ENCODE results near the gene BAIAP2. TPM values are rescaled to one million over a fixed set of nuclear protein-coding genes. Genes with fewer than 3 reads are reported as not detected.
"Not testable (repeated sequence)": the region's sequence is repeated elsewhere in the genome, so short reads cannot be mapped to it uniquely, and the experiment has no call there.

Gene BAIAP2
- total RNA-seq, 2 experiments from 2014 or later = 5.9 to 6.3 TPM

GRCh38 chr17:81076141-81076679 is 41.3 kb downstream of the BAIAP2 start:
- Mint-ChIP-seq H3K27ac (no peak overlapping the region), H3K27me3 (no peaks in the 10 kb centered on the region), H3K9me3 (no peaks in the 10 kb centered on the region), H3K4me3 (no peak overlapping the region), H3K4me1 (ENCODE audit: low read depth) (no peaks in the 10 kb centered on the region), H3K36me3 (ENCODE audit: low read depth) (no peaks in the 10 kb centered on the region)
- DNase-seq = no peak
- ATAC-seq = no peak
- ChIA-PET CTCF (no interaction called here), POLR2A (no interaction called here)
- intact Hi-C loops (cut with micrococcal nuclease) = no loop called here
- no peak for TF ChIP-seq CTCF (IDR thresholded peaks at IDR 0.05)

GRCh38 chr17:81078026-81078913 is 43.3 kb downstream of the BAIAP2 start:
- ATAC-seq; CTCF ChIA-PET; H3K9me3 Mint-ChIP-seq; H3K4me1 Mint-ChIP-seq (ENCODE audit: low read depth); H3K4me3 Mint-ChIP-seq; H3K27me3 Mint-ChIP-seq; H3K27ac Mint-ChIP-seq; intact Hi-C loops (cut with micrococcal nuclease); H3K36me3 Mint-ChIP-seq (ENCODE audit: low read depth); DNase-seq: not testable (repeated sequence)
- POLR2A ChIA-PET = interaction anchor here (0.6 to 1.5 kb wide), 6 partner anchors 12 to 143 kb away, joined by 3 read pairs; no protein-coding TSS in a partner anchor

- no peak overlapping the region for H3K4me3 Mint-ChIP-seq
- no peaks in the 10 kb centered on the region for H3K36me3 Mint-ChIP-seq (ENCODE audit: low read depth)
- no peaks in the 10 kb centered on the region for H3K4me1 Mint-ChIP-seq (ENCODE audit: low read depth)
- H3K27ac Mint-ChIP-seq = no peak overlapping the region
- ChIA-PET CTCF (interaction anchor here (1.3 kb wide), 1 partner anchor 22 kb away, joined by 3 read pairs; no protein-coding TSS in a partner anchor), POLR2A (interaction anchor here (1.5 kb wide), 1 partner anchor 11 kb away, joined by 3 read pairs; no protein-coding TSS in a partner anchor)
- DNase-seq = no peak
- ATAC-seq = no peak
- no peaks in the 10 kb centered on the region for H3K27me3 Mint-ChIP-seq
- no peaks in the 10 kb centered on the region for H3K9me3 Mint-ChIP-seq
- intact Hi-C loops (cut with micrococcal nuclease) = no loop called here
- no peak for TF ChIP-seq CTCF (IDR thresholded peaks at IDR 0.05)
These were observed 45.1 kb downstream of the BAIAP2 start for GRCh38 chr17:81080019-81080418.

GRCh38 chr17:81081222-81082176 is 46.5 kb downstream of the BAIAP2 start:
- Mint-ChIP-seq H3K9me3 (no peaks in the 10 kb centered on the region), H3K27ac (no peak overlapping the region), H3K4me3 (no peak overlapping the region), H3K36me3 (ENCODE audit: low read depth) (no peaks in the 10 kb centered on the region), H3K27me3 (no peaks in the 10 kb centered on the region), H3K4me1 (ENCODE audit: low read depth) (no peaks in the 10 kb centered on the region)
- DNase-seq (no peak), ATAC-seq (no peak)
- TF ChIP-seq CTCF (IDR thresholded peaks at IDR 0.05) = no peak
- intact Hi-C loops (cut with micrococcal nuclease) = no loop called here
- CTCF ChIA-PET = no interaction called here
- POLR2A ChIA-PET = no interaction called here

All from activated CD8-positive, alpha-beta T cell treated with anti-CD3 and anti-CD28 coated beads for 36 hours (primary cell).